HFF-Myc (cell line): Measurements from ENCODE around the gene RIMS4.

ENCODE experiments used
- DNase-seq: peaks from one replicate; pipeline ENCODE4 v3.0.0-alpha.2; 2011; ENCODE audit warnings: low read depth; ENCODE audit errors: extremely low read depth
- H3K4me3 ChIP-seq: replicated peaks from 2 replicates; pipeline ENCODE4 v1.5.1; 2011; ENCODE audit warnings: low read depth, mild to moderate bottlenecking, control low read depth, low read length
- CTCF ChIP-seq: IDR thresholded peaks from 2 replicates; pipeline ENCODE4 v1.5.1; 2012; ENCODE audit warnings: mild to moderate bottlenecking, low read depth, low read length, control low read depth; ENCODE audit errors: missing control alignments

The RIMS4 gene

GRCh38 chr20:44714102-44714700, 96.1 kb downstream of the RIMS4 start:
- no peak for DNase-seq
- H3K4me3 ChIP-seq, result no peak overlapping the region
- TF ChIP-seq CTCF, result no peak

- DNase-seq, result no peak
- no peak overlapping the region for H3K4me3 ChIP-seq
- no peak for TF ChIP-seq CTCF
Measured at GRCh38 chr20:44711237-44711636, 99.1 kb downstream of the RIMS4 start.

GRCh38 chr20:44709797-44710196, 100.5 kb downstream of the RIMS4 start:
- TF ChIP-seq CTCF, result no peak
- no peak for DNase-seq
- H3K4me3 ChIP-seq, result no peak overlapping the region

- H3K4me3 ChIP-seq, result no peak overlapping the region
- no peak for TF ChIP-seq CTCF
- no peak for DNase-seq
Measured at GRCh38 chr20:44709380-44709779, 101.0 kb downstream of the RIMS4 start.

- H3K4me3 ChIP-seq, result no peak overlapping the region
- DNase-seq, result no peak
- TF ChIP-seq CTCF, result no peak
Measured at GRCh38 chr20:44707018-44707579, 103.2 kb downstream of the RIMS4 start.

GRCh38 chr20:44706301-44707017, 103.9 kb downstream of the RIMS4 start:
- H3K4me3 ChIP-seq, result no peak overlapping the region
- no peak for DNase-seq
- TF ChIP-seq CTCF, result no peak
